Adipocyte (in vitro differentiated cells): Measurements from ENCODE around the gene CLIP2.
A peak's percentile ranks its signal among the peaks of the same experiment; 100 is the strongest.

Source experiments
- DNase-seq: peaks from one replicate; pipeline ENCODE4 v3.0.0-alpha.2; 2015; ENCODE audit warnings: low read depth
- H3K27me3 ChIP-seq: replicated peaks from 2 replicates; pipeline ENCODE4 v1.7.0; 2013; ENCODE audit warnings: mild to moderate bottlenecking, low read length, moderate library complexity; ENCODE audit not compliant: control insufficient read depth, insufficient read depth
- H3K36me3 ChIP-seq: 2 replicates; pipeline ENCODE4 v1.7.0; 2013; ENCODE audit warnings: low read length, mild to moderate bottlenecking, moderate library complexity; ENCODE audit not compliant: control insufficient read depth, insufficient read depth, severe bottlenecking
- H3K4me1 ChIP-seq: 2 replicates; pipeline ENCODE4 v1.7.0; 2013; ENCODE audit warnings: mild to moderate bottlenecking, low read length, moderate library complexity; ENCODE audit not compliant: control insufficient read depth, insufficient read depth
- H3K4me3 ChIP-seq: 2 replicates; pipeline ENCODE4 v1.7.0; 2013; ENCODE audit warnings: mild to moderate bottlenecking, low read length, moderate library complexity
- H3K9ac ChIP-seq: 2 replicates; pipeline ENCODE4 v1.7.0; 2013; ENCODE audit warnings: mild to moderate bottlenecking, low read length, moderate library complexity
- H3K9me3 ChIP-seq: 2 replicates; pipeline ENCODE4 v1.7.0; 2013; ENCODE audit warnings: mild to moderate bottlenecking, low read length, moderate library complexity; ENCODE audit not compliant: control insufficient read depth

The CLIP2 gene

GRCh38 chr7:74272305-74273038 lies 16.7 kb upstream of the CLIP2 start:
- H3K9ac ChIP-seq = peak overlapping the region; percentile 52
- H3K27me3 ChIP-seq = no peaks in the 10 kb centered on the region
- peak; percentile 86 for DNase-seq
- no peaks in the 10 kb centered on the region for H3K9me3 ChIP-seq
- no peak overlapping the region for H3K4me3 ChIP-seq
- peaks cover 16% of the 10 kb centered on the region for H3K4me1 ChIP-seq
- no peaks in the 10 kb centered on the region for H3K36me3 ChIP-seq

- peaks cover 21% of the 10 kb centered on the region for H3K4me1 ChIP-seq
- peak; percentile 19 for DNase-seq
- H3K9me3 ChIP-seq = no peaks in the 10 kb centered on the region
- no peaks in the 10 kb centered on the region for H3K27me3 ChIP-seq
- no peaks in the 10 kb centered on the region for H3K36me3 ChIP-seq
- H3K9ac ChIP-seq = no peak overlapping the region
- H3K4me3 ChIP-seq = no peak overlapping the region
These were observed 13.8 kb upstream of the CLIP2 start for GRCh38 chr7:74275401-74275881.

GRCh38 chr7:74277636-74278035 lies 11.6 kb upstream of the CLIP2 start:
- Histone ChIP-seq H3K4me3 (no peak overlapping the region), H3K4me1 (peaks cover 22% of the 10 kb centered on the region)
- no peak for DNase-seq

GRCh38 chr7:74280985-74281384 lies 8.2 kb upstream of the CLIP2 start:
- no peak for DNase-seq
- Histone ChIP-seq H3K4me3 (no peak overlapping the region), H3K9me3 (no peaks in the 10 kb centered on the region), H3K4me1 (peaks cover 16% of the 10 kb centered on the region), H3K9ac (no peak overlapping the region), H3K36me3 (no peaks in the 10 kb centered on the region), H3K27me3 (no peaks in the 10 kb centered on the region)

More at GRCh38 chr7:74277636-74278035, 11.6 kb upstream of the CLIP2 start:
- no peaks in the 10 kb centered on the region for H3K36me3 ChIP-seq
- no peaks in the 10 kb centered on the region for H3K27me3 ChIP-seq
- no peak overlapping the region for H3K9ac ChIP-seq
- no peaks in the 10 kb centered on the region for H3K9me3 ChIP-seq

- DNase-seq = no peak
- Histone ChIP-seq H3K9me3 (no peaks in the 10 kb centered on the region), H3K36me3 (no peaks in the 10 kb centered on the region), H3K4me3 (no peak overlapping the region), H3K9ac (no peak overlapping the region), H3K4me1 (peaks cover 18% of the 10 kb centered on the region), H3K27me3 (no peaks in the 10 kb centered on the region)
These were observed 6.3 kb upstream of the CLIP2 start for GRCh38 chr7:74282748-74283459.

GRCh38 chr7:74283858-74284447 lies 5.3 kb upstream of the CLIP2 start:
- Histone ChIP-seq H3K9me3 (no peaks in the 10 kb centered on the region), H3K27me3 (no peaks in the 10 kb centered on the region), H3K36me3 (no peaks in the 10 kb centered on the region), H3K4me3 (no peak overlapping the region), H3K4me1 (peaks cover 28% of the 10 kb centered on the region), H3K9ac (no peak overlapping the region)
- no peak for DNase-seq

GRCh38 chr7:74284781-74285259 lies 4.4 kb upstream of the CLIP2 start:
- no peak for DNase-seq
- Histone ChIP-seq H3K27me3 (no peaks in the 10 kb centered on the region), H3K4me3 (no peak overlapping the region)

GRCh38 chr7:74286131-74286530 lies 3.1 kb upstream of the CLIP2 start:
- Histone ChIP-seq H3K9ac (no peak overlapping the region), H3K27me3 (no peaks in the 10 kb centered on the region)

More at GRCh38 chr7:74284781-74285259, 4.4 kb upstream of the CLIP2 start:
- Histone ChIP-seq H3K9me3 (no peaks in the 10 kb centered on the region), H3K4me1 (peaks cover 24% of the 10 kb centered on the region), H3K36me3 (no peaks in the 10 kb centered on the region), H3K9ac (no peak overlapping the region)

GRCh38 chr7:74287303-74288033 lies 1.7 kb upstream of the CLIP2 start:
- DNase-seq = no peak
- H3K4me3 ChIP-seq = no peak overlapping the region
- peaks cover 18% of the 10 kb centered on the region for H3K4me1 ChIP-seq
- H3K9ac ChIP-seq = no peak overlapping the region
- no peaks in the 10 kb centered on the region for H3K9me3 ChIP-seq
- no peaks in the 10 kb centered on the region for H3K36me3 ChIP-seq
- H3K27me3 ChIP-seq = no peaks in the 10 kb centered on the region

More at GRCh38 chr7:74286131-74286530, 3.1 kb upstream of the CLIP2 start:
- Histone ChIP-seq H3K4me1 (peaks cover 20% of the 10 kb centered on the region), H3K4me3 (no peak overlapping the region), H3K36me3 (no peaks in the 10 kb centered on the region), H3K9me3 (no peaks in the 10 kb centered on the region)
- DNase-seq = no peak

GRCh38 chr7:74288034-74288881 lies 949 bp upstream of the CLIP2 start:
- peaks cover 18% of the 10 kb centered on the region for H3K4me1 ChIP-seq
- no peaks in the 10 kb centered on the region for H3K27me3 ChIP-seq
- H3K36me3 ChIP-seq = no peaks in the 10 kb centered on the region
- peak overlapping the region; percentile 4 for H3K9ac ChIP-seq
- H3K4me3 ChIP-seq = peak overlapping the region; percentile 78
- H3K9me3 ChIP-seq = no peaks in the 10 kb centered on the region
- DNase-seq = no peak
